K562 (cell line): Measurements from ENCODE around the gene FMO3. TPM values are rescaled to one million over a fixed set of nuclear protein-coding genes. Genes with fewer than 3 reads are reported as not detected.

Experiments used
- ATAC-seq: fragments of 200-7000 bp; cut with Tn5 transposase; 3 replicates; pipeline ENCODE4 v1.9.1; 2020; ENCODE audit warnings: moderate library complexity
- BruUV-seq: library from RNA; stranded (reverse); fragments of 400-500 nt; replicated peaks from 2 replicates; lab custom pipeline; 2021; lab: Mats Ljungman, UMichigan
- CTCF ChIA-PET: fragments of 300-600 bp; formaldehyde crosslinking; extraction: SDS; loops from one replicate; lab custom pipeline; 2021; ENCODE audit warnings: low intra/inter-chr PET ratio; lab: Yijun Ruan, JAX
- POLR2A ChIA-PET: fragments of 300-600, 350-650 bp; sonication (Branson Sonifier 250); formaldehyde crosslinking; extraction: SDS; loops from one replicate; lab custom pipeline; 2021; ENCODE audit warnings: antibody characterized with exemption, inconsistent platforms; lab: Yijun Ruan, JAX
- DNase-seq, 4 experiments: peaks; one replicate each; pipeline versions ENCODE4 v3.0.0 to v3.0.0-alpha.2; 2011 to 2018; ENCODE audit warnings: low spot score in 3 of 4, mixed read lengths in 3 of 4; ENCODE audit errors: extremely low read depth in 1 of 4
- FAIRE-seq: peaks from 2 replicates; lab custom pipeline; 2011; peaks lifted over from hg19 to GRCh38; lab: Jason Lieb, UNC
- H2AFZ ChIP-seq: 2 replicates; pipeline ENCODE4 v1.6.0; 2011; ENCODE audit warnings: low read depth, low read length, control low read depth, inconsistent platforms
- H3K27ac ChIP-seq: fragments of 200-600 bp; 3 replicates; pipeline ENCODE4 v1.8.0; 2011; ENCODE audit warnings: low read depth, mild to moderate bottlenecking, control low read depth, inconsistent platforms, low read length, moderate library complexity, mixed read lengths; ENCODE audit errors: extremely low read depth
- H3K27me3 ChIP-seq, 2 experiments: fragments of 300-600 bp in 1 of 2; 2 replicates in 1 of 2; 3 replicates in 1 of 2; pipeline versions ENCODE4 v1.6.0 to v1.8.0; 2011; ENCODE audit warnings: inconsistent platforms in 2 of 2, low read length in 2 of 2, mild to moderate bottlenecking in 1 of 2, mixed read lengths in 1 of 2, moderate library complexity in 1 of 2; ENCODE audit not compliant: control insufficient read depth in 2 of 2, insufficient read depth in 2 of 2
- H3K36me3 ChIP-seq: fragments of 300-600 bp; 3 replicates; pipeline ENCODE4 v1.8.0; 2011; ENCODE audit warnings: mild to moderate bottlenecking, low read length, inconsistent platforms; ENCODE audit not compliant: control insufficient read depth, insufficient read depth
- H3K4me1 ChIP-seq, 2 experiments: fragments of 200-600 bp in 1 of 2; replicated peaks in 1 of 2; 2 replicates in 1 of 2; 3 replicates in 1 of 2; pipeline versions ENCODE4 v1.5.1 to v1.8.0; 2011; ENCODE audit warnings: inconsistent platforms in 2 of 2, low read length in 2 of 2, mild to moderate bottlenecking in 1 of 2, mixed read lengths in 1 of 2, moderate library complexity in 1 of 2; ENCODE audit not compliant: control insufficient read depth in 2 of 2, insufficient read depth in 2 of 2
- H3K4me2 ChIP-seq: 2 replicates; pipeline ENCODE4 v1.6.1; 2011; ENCODE audit warnings: low read length, control low read depth, inconsistent platforms, mixed read lengths; ENCODE audit not compliant: insufficient read depth
- H3K4me3 ChIP-seq: fragments of 200-600 bp; sonication (generic), shearing (Covaris generic); 2 replicates; pipeline ENCODE4 v1.5.1; 2016; ENCODE audit warnings: control low read depth, inconsistent platforms
- H3K79me2 ChIP-seq: fragments of 200-600 bp; 3 replicates; pipeline ENCODE4 v1.8.0; 2011; ENCODE audit warnings: low read length, inconsistent platforms; ENCODE audit not compliant: control insufficient read depth, insufficient read depth
- H3K9ac ChIP-seq, 2 experiments: 2 replicates each; pipeline versions ENCODE4 v1.6.0 to v1.6.1; 2011; ENCODE audit warnings: low read depth in 2 of 2, low read length in 2 of 2, control low read depth in 1 of 2, inconsistent platforms in 1 of 2, mild to moderate bottlenecking in 1 of 2, mixed read lengths in 1 of 2; ENCODE audit not compliant: insufficient read depth in 1 of 2
- H3K9me1 ChIP-seq: one replicate; pipeline ENCODE4 v1.6.0; 2011; ENCODE audit warnings: inconsistent platforms, mild to moderate bottlenecking, low read length, moderate library complexity; ENCODE audit not compliant: control insufficient read depth, insufficient read depth
- H3K9me3 ChIP-seq: replicated peaks from 2 replicates; pipeline ENCODE4 v1.5.1; 2011; ENCODE audit warnings: low read depth, low read length, inconsistent platforms; ENCODE audit not compliant: control insufficient read depth, insufficient read depth
- H4K20me1 ChIP-seq: replicated peaks from 2 replicates; pipeline ENCODE4 v1.6.1; 2011; ENCODE audit warnings: low read length, inconsistent platforms, mixed read lengths; ENCODE audit not compliant: control insufficient read depth, insufficient read depth
- CBX5 ChIP-seq: IDR thresholded peaks from 2 replicates; pipeline ENCODE4 v1.6.1; 2014; ENCODE audit warnings: low read depth, borderline replicate concordance
- HNRNPLL ChIP-seq: fragments of 200-400 bp; formaldehyde crosslinking; IDR thresholded peaks from 2 replicates; pipeline ENCODE4 v1.6.1; 2017; ENCODE audit warnings: low read length, low read depth, mild to moderate bottlenecking; ENCODE audit not compliant: poor library complexity, severe bottlenecking
- POLR2B ChIP-seq: fragments of 450-650 bp; IDR thresholded peaks from 2 replicates; pipeline ENCODE4 v1.6.1; 2018; ENCODE audit warnings: low read depth; ENCODE audit not compliant: partially characterized antibody
- PRPF4 ChIP-seq: fragments of 200-400 bp; formaldehyde crosslinking; IDR thresholded peaks from one replicate; pipeline ENCODE4 v1.6.1; 2017; ENCODE audit warnings: low read length, low read depth, mild to moderate bottlenecking; ENCODE audit not compliant: insufficient read depth, poor library complexity, severe bottlenecking
- ZNF408 ChIP-seq: fragments of 250-450 bp; sonication (Bioruptor Pico); IDR thresholded peaks from 2 replicates; pipeline ENCODE4 v1.4.0; 2020; ENCODE audit warnings: low read depth, mild to moderate bottlenecking, moderate library complexity
- WGBS: fragments of 100-300 bp; shearing (Covaris generic); methylation state at CpG from one replicate; pipeline ENCODE4 v1.1.6; 2016; ENCODE audit warnings: low coverage, mixed read lengths; ENCODE audit not compliant: insufficient coverage; ENCODE audit errors: missing lambda C conversion rate; 5-methylcytosine and 5-hydroxymethylcytosine counted together
- in situ Hi-C: fragments of 300-500 bp; cut with MboI; formaldehyde crosslinking; loops from 4 replicates; pipeline ENCODE4 v1.15.0; 2018; ENCODE audit warnings: inconsistent platforms, mixed read lengths
- intact Hi-C: fragments of 100-400 bp; cut with micrococcal nuclease; formaldehyde crosslinking; loops from 2 replicates; pipeline ENCODE4 v1.14.2; 2022
- polyA plus RNA-seq, 8 experiments: library from polyadenylated mRNA; depleted of rRNA in 4 of 8; stranded (reverse) in 5 of 8; unstranded in 3 of 8; fragments of >200 nt; fragmentation: Nextera tagmentation in 2 of 8; fragmentation: Illumina TruSeq in 1 of 8; extraction: Ambion mirVana in 2 of 8; extraction: Trizol in 1 of 8; gene quantifications; 2 replicates each; pipeline versions ENCODE4 v1.2.1 to v1.2.3, GENCODE V29; 2011 to 2014; ENCODE audit warnings: inconsistent platforms in 1 of 8, missing spikeins in 1 of 8
- total RNA-seq, 7 experiments: library from RNA; depleted of rRNA in 6 of 7; stranded (reverse); fragments of >200 nt in 6 of 7; fragmentation: Illumina TruSeq in 2 of 7; extraction: Trizol in 2 of 7; gene quantifications; 2 replicates each; pipeline versions ENCODE4 v1.2.1 to v1.2.3, GENCODE V29; 2011 to 2021; ENCODE audit warnings: low replicate concordance in 1 of 7
- TF ChIP-seq, protein P1 (sequence below): sonication (generic); formaldehyde crosslinking; IDR thresholded peaks from 2 replicates; pipeline ENCODE4 v1.8.1; 2023; ENCODE audit warnings: mild to moderate bottlenecking, missing genetic modification reagents, moderate library complexity
- TF ChIP-seq, protein P2 (sequence below): fragments of 450-650 bp; IDR thresholded peaks from 2 replicates; pipeline ENCODE4 v1.7.1; 2018; ENCODE audit warnings: mild to moderate bottlenecking, low read depth; ENCODE audit not compliant: partially characterized antibody
- TF ChIP-seq, protein P3 (sequence below): sonication (generic); formaldehyde crosslinking; IDR thresholded peaks from 2 replicates; pipeline ENCODE4 v1.8.1; 2023; ENCODE audit warnings: mild to moderate bottlenecking, missing genetic modification reagents

Gene FMO3
- total and polyA plus RNA-seq, 9 of the 15 experiments (the other 6 are each of a cell fraction or from before 2014, with no cell fraction given) = not detected

DNA sequence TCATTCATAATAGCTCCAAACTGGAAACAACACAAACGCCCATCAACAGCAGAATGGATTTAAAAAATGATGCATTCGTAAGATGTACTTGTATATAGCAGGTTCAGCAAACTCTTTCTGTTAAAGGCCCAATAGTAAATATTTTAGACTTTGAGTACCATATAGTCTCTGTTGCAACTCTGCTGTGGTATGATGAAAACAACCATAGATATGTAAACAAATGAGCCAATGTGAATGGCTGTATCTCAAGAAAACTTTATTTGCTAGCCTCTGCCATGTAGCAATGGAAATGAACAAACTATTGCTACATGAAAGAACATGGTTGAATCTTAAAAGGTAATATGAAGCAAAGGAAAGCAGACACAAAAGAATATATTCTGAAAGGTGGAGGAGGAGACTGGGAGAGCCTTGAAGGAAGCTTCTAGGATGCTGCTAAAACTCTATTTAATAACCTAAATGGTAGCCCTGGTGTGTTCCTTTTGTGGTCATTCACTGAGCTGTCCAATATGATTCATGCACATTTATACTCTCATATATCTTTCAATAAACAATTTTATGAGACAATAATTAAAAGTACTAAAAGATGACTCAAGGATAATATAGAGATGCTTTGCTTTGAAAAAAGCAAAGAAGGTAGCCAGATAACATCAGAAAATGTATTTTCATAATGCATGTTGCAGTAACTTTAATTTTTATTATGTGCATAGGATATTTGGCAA is 29.1 kb upstream of the FMO3 start:
- 2% methylated on average over 2 of the region's 2 CpGs for WGBS
- TF ChIP-seq HNRNPLL (no peak), CBX5 (no peak), ZNF408 (CRISPR knock-in tag) (no peak), PRPF4 (no peak), POLR2B (no peak)
- TF ChIP-seq, protein P1, sequence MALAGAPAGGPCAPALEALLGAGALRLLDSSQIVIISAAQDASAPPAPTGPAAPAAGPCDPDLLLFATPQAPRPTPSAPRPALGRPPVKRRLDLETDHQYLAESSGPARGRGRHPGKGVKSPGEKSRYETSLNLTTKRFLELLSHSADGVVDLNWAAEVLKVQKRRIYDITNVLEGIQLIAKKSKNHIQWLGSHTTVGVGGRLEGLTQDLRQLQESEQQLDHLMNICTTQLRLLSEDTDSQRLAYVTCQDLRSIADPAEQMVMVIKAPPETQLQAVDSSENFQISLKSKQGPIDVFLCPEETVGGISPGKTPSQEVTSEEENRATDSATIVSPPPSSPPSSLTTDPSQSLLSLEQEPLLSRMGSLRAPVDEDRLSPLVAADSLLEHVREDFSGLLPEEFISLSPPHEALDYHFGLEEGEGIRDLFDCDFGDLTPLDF (CRISPR knock-in tag) = no peak
- TF ChIP-seq, protein P2, sequence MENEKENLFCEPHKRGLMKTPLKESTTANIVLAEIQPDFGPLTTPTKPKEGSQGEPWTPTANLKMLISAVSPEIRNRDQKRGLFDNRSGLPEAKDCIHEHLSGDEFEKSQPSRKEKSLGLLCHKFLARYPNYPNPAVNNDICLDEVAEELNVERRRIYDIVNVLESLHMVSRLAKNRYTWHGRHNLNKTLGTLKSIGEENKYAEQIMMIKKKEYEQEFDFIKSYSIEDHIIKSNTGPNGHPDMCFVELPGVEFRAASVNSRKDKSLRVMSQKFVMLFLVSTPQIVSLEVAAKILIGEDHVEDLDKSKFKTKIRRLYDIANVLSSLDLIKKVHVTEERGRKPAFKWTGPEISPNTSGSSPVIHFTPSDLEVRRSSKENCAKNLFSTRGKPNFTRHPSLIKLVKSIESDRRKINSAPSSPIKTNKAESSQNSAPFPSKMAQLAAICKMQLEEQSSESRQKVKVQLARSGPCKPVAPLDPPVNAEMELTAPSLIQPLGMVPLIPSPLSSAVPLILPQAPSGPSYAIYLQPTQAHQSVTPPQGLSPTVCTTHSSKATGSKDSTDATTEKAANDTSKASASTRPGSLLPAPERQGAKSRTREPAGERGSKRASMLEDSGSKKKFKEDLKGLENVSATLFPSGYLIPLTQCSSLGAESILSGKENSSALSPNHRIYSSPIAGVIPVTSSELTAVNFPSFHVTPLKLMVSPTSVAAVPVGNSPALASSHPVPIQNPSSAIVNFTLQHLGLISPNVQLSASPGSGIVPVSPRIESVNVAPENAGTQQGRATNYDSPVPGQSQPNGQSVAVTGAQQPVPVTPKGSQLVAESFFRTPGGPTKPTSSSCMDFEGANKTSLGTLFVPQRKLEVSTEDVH = no peak
- TF ChIP-seq, protein P3, sequence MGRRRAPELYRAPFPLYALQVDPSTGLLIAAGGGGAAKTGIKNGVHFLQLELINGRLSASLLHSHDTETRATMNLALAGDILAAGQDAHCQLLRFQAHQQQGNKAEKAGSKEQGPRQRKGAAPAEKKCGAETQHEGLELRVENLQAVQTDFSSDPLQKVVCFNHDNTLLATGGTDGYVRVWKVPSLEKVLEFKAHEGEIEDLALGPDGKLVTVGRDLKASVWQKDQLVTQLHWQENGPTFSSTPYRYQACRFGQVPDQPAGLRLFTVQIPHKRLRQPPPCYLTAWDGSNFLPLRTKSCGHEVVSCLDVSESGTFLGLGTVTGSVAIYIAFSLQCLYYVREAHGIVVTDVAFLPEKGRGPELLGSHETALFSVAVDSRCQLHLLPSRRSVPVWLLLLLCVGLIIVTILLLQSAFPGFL (CRISPR knock-in tag) = no peak

More for the DNA sequence above, 29.1 kb upstream of the FMO3 start:
- FAIRE-seq (no peak), ATAC-seq (no peak), DNase-seq (no peak)
- intact Hi-C loops (no loop called here), in situ Hi-C loops (no loop called here)
- ChIA-PET CTCF (no interaction called here), POLR2A (no interaction called here)
- H2AFZ ChIP-seq = no peak overlapping the region
- no peaks in the 10 kb centered on the region for H4K20me1 ChIP-seq
- no peaks in the 10 kb centered on the region for H3K79me2 ChIP-seq
- no peak overlapping the region for H3K9ac ChIP-seq
- H3K9me1 ChIP-seq = no peaks in the 10 kb centered on the region
- no peaks in the 10 kb centered on the region for H3K36me3 ChIP-seq
- H3K4me2 ChIP-seq = no peak overlapping the region
- H3K27ac ChIP-seq = no peak overlapping the region
- H3K27me3 ChIP-seq = no peaks in the 10 kb centered on the region
- no peaks in the 10 kb centered on the region for H3K4me1 ChIP-seq
- BruUV-seq = no TSS peak
- no peak overlapping the region for H3K4me3 ChIP-seq
- no peaks in the 10 kb centered on the region; the same call in 1 of the 2 replicates for H3K9me3 ChIP-seq
